Measurements from ENCODE around the gene GLB1L3. TPM values are rescaled to one million over a fixed set of nuclear protein-coding genes. Genes with fewer than 3 reads are reported as not detected.
"Not testable (repeated sequence)": the region's sequence is repeated elsewhere in the genome, so short reads cannot be mapped to it uniquely, and the experiment has no call there.

GLB1L3 gene
- total RNA-seq, 1 donor from 2014 or later, result not detected

- DNase-seq, result no peak
Observed at GRCh38 chr11:134250675-134251074, 25.5 kb upstream of the GLB1L3 start.

GRCh38 chr11:134252346-134253187, 23.6 kb upstream of the GLB1L3 start:
- no peak for DNase-seq

- peak; percentile 99 for DNase-seq
Observed at GRCh38 chr11:134253188-134253993, 22.8 kb upstream of the GLB1L3 start, which contains the start of the genes ACAD8 and THYN1. TSS of gene ACAD8 (plus strand) at chr11:134253568. CDS start at chr11:134253601, 33 bp downstream. TSS of gene THYN1 (minus strand) at chr11:134253352. CDS start at chr11:134252882, 470 bp downstream.

- DNase-seq, result no peak
Observed at GRCh38 chr11:134254433-134255183, 21.6 kb upstream of the GLB1L3 start.

GRCh38 chr11:134255184-134255561, 21.0 kb upstream of the GLB1L3 start:
- not testable (repeated sequence) for DNase-seq

GRCh38 chr11:134257101-134257500, 19.1 kb upstream of the GLB1L3 start:
- no peak for DNase-seq

GRCh38 chr11:134258577-134258976, 17.6 kb upstream of the GLB1L3 start:
- DNase-seq, result no peak

GRCh38 chr11:134260503-134260902, 15.7 kb upstream of the GLB1L3 start:
- no peak for DNase-seq

GRCh38 chr11:134260983-134261382, 15.2 kb upstream of the GLB1L3 start:
- no peak for DNase-seq

- peak; percentile 67 for DNase-seq
Observed at GRCh38 chr11:134261626-134262488, 14.3 kb upstream of the GLB1L3 start.

GRCh38 chr11:134264966-134265764, 11.0 kb upstream of the GLB1L3 start:
- no peak for DNase-seq

- DNase-seq, result no peak
Observed at GRCh38 chr11:134266440-134266839, 9.7 kb upstream of the GLB1L3 start.

GRCh38 chr11:134266841-134267251, 9.3 kb upstream of the GLB1L3 start:
- DNase-seq, result no peak

GRCh38 chr11:134267461-134267860, 8.7 kb upstream of the GLB1L3 start:
- DNase-seq, result no peak

- DNase-seq, result no peak
Observed at GRCh38 chr11:134267966-134268365, 8.2 kb upstream of the GLB1L3 start.

- DNase-seq, result no peak
Observed at GRCh38 chr11:134270250-134270714, 5.9 kb upstream of the GLB1L3 start.

- DNase-seq, result no peak
Observed at GRCh38 chr11:134271978-134272377, 4.2 kb upstream of the GLB1L3 start.

- DNase-seq, result peak; percentile 39
Observed at GRCh38 chr11:134272381-134273316, 3.5 kb upstream of the GLB1L3 start.

- DNase-seq, result no peak
Observed at GRCh38 chr11:134273317-134273712, 2.9 kb upstream of the GLB1L3 start.

All from tongue (tissue), 2 donors.